HG03139 (cell line): ENCODE measurements around the gene POMT2.
"Not testable (repeated sequence)": the region's sequence is repeated elsewhere in the genome, so short reads cannot be mapped to it uniquely, and the experiment has no call there.

Experiments used
- ATAC-seq: cut with Tn5 transposase; IDR thresholded peaks from one replicate; pipeline ENCODE4 v1.9.1; 2021; ENCODE audit not compliant: unreplicated experiment

Gene POMT2

GRCh38 chr14:77320238-77320935 is at the start of gene POMT2:
POMT2 (minus strand) TSS chr14:77320883; CDS start chr14:77320681, 202 bp downstream.
- peak; percentile 59 for ATAC-seq

DNA sequence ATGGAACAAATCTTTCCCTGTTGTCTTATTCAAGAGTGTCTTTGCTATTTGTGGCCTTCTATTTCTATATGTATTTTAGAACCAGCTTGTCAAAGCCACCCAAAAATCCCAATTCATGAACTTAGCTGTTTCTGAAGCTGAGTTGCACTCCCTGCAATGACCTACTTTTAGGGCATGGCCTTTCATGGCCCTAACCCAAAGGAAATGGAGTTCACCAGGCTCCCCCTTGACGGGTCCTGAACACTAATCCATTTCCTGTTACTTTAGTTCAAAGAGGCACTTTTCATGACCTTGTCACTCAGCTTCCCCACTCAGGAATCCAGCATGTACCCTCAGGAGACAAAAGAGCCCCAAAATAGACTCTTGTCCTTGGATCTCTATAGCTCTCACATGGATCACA is 48.6 kb upstream of the POMT2 start:
- ATAC-seq, result no peak

DNA sequence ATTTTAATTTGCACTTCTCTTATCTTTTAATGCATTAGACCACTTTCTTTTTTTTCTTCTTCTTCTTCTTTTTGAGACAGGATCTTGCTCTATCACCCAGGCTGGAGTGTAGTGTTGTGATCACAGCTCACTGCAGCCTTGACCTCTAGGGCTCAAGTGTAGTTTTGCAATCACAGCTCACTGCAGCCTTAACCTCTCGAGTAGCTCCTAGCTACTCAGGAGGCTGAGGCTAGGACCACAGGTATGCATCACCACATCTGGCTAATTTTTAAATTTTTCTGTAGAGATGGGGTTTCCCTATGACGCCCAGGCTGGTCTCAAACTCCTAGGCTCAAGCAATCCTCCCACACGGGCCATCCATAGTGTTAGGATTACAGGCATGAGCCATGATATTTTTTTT is 43.5 kb upstream of the POMT2 start:
- ATAC-seq, result no peak

DNA sequence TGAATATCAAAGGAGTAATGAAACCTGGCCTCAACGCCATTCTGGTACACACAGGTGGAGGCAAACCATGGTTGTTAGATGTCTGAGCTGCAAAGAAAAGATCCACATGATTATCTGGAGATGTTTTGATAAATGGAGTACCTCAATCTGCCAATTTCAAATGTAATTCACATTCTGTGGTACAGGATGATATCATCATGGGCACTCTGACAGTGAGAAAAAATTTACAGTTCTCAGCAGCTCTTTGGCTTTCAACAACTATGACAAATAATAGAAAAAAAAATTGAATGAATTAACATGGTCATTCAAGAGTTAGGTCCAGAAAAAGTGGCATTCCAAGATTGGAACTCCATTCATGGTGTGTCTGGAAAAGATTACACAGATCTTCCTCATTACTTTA is 38.9 kb upstream of the POMT2 start:
- ATAC-seq, result no peak

DNA sequence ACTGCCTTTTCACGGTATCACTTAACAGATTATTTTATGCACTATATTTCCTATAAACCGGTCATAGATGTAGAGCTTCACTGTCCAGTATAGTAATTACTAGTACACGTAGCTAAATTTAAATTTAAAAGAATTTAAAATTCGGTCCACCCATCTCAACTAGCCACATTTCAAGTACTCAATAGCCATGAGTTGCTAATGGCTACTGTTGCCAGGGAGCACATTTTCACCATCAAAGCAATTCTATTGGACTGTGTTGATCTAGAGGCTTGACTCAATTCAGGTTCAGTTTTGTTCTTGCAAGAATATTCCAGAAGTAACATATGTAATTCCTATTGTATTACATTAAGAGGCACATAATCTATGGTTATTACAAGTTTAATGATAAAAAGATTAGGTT is 36.2 kb upstream of the POMT2 start:
- no peak for ATAC-seq

- ATAC-seq, result no peak
Observed at GRCh38 chr14:77355811-77356210, 35.1 kb upstream of the POMT2 start.

GRCh38 chr14:77353469-77354141 is 32.9 kb upstream of the POMT2 start:
- ATAC-seq, result no peak

DNA sequence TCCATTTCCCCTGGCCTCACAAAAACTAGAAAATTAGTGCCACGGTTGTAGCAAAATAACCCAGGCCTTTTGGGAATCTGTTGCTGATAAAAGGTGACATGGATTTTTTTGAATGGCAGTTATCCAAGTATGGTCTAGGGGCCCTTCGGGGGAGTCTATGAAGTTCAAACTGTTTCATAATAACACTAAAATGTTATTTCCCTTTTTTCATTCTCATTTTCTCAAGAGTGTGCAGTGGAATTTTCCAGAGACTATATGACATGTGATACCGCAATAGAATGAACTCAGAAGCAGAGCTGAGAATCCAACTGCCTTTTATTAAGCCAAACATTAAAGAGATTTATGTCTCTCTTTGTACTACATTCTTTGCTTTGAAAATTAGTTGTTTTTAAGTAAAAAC is 27.1 kb upstream of the POMT2 start:
- no peak for ATAC-seq

GRCh38 chr14:77346495-77346894 is 25.8 kb upstream of the POMT2 start:
- no peak for ATAC-seq

GRCh38 chr14:77344377-77344996 is 23.8 kb upstream of the POMT2 start:
- ATAC-seq, result no peak

- no peak for ATAC-seq
Observed at GRCh38 chr14:77343662-77344061, 23.0 kb upstream of the POMT2 start.

DNA sequence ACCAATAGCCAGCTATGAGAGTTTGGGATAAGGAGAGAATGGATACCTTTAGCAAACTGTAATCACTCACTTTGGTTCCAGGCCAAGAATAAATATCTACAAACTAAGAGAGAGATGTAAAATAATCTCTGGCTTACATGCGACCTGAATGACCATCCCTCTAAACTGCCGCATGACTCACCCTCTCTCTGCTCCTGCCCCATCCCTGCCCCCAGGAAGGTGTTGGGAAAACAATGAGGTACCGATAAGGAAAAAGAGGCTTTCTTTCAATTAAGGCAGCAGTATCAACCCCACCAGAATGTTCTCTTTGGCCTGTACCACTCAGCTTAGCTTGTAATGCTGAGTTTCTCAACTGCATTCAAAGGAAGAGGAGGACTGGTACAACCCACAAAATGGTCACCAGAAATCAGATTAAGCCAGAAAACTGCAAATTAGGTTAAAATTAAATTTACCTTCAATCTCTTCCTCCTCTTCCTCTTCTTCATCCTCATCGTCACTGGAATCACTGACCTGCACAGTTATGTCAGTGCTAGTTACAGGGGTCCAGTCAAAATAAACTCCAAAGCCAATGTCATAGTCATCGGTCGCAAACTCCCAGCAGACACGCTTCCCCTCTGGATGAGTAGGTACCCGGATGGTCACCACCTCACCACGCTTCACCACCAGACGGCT is 22.2 kb upstream of the POMT2 start:
- no peak for ATAC-seq

GRCh38 chr14:77340389-77340788 is 19.7 kb upstream of the POMT2 start:
- ATAC-seq, result no peak

GRCh38 chr14:77339407-77339806 is 18.7 kb upstream of the POMT2 start:
- no peak for ATAC-seq

GRCh38 chr14:77338302-77338701 is 17.6 kb upstream of the POMT2 start:
- ATAC-seq, result no peak

GRCh38 chr14:77337880-77338279 is 17.2 kb upstream of the POMT2 start:
- no peak for ATAC-seq

DNA sequence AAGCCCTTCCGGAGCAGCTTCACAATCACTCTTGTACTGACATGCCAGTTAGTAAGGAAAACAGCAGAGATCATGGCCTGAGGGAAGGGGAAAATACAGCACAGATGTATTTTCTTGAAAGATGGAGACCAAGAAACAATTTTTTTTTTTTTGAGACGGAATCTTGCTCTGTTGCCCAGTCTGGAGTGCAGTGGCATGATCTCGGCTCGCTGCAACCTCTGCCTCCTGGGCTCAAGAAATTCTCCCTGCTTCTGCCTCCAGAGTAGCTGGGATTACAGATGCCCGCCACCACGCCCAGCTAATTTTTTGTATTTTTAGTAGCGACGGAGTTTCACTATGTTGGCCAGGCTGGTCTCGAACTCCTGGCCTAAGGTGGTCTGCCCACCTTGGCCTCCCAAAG is 16.6 kb upstream of the POMT2 start:
- not testable (repeated sequence) for ATAC-seq

GRCh38 chr14:77335576-77335975 is 14.9 kb upstream of the POMT2 start:
- no peak for ATAC-seq

DNA sequence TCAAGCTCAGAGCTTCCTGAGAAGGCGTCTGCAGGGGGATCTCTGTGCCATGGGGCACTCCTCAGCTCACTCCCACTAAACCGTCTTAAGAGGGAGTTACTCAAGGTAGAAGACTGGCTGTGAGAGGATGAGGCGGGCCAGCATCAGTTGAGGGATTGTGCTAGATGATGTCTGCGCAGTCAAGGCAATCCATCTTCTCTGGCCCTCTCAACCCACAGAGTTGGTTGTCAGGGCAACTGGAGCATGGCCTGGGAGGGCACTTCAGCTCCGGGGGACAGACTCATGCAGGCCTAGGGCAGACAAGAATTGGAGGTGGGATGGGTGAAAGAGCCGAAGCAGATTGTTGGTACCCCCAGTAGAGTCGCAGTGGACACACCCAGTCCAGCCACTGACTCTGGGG is 9.2 kb upstream of the POMT2 start:
- no peak for ATAC-seq

DNA sequence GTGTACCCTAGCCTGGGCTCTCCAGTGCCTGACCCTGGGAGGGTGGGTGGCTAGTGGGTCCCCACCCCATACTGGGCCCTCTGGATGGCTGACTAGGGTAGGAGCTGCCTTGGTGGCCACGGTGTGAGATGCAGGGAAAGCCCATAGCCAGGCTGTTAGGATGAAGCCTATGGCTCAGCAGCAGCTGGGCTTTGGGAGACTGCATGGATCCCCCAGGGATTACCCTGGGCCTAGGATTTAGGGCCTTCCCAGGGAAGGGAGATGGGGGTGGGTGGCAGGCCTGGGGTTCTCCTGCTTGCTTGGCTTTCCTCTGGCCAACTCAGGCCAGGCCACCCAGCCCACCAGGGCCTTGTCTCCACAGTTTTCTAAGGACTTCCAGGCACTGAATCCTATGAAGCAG is 6.4 kb upstream of the POMT2 start:
- ATAC-seq, result no peak

- ATAC-seq, result no peak
Observed at GRCh38 chr14:77325746-77326094, 5.0 kb upstream of the POMT2 start.
